H9 (cell line): Measurements from ENCODE around the gene LHPP. TPM values are rescaled to one million over a fixed set of nuclear protein-coding genes. Genes with fewer than 3 reads are reported as not detected.

Experiments used
- DNase-seq: peaks from one replicate; pipeline ENCODE4 v3.0.0-alpha.2; 2017
- H2AFZ ChIP-seq: one replicate; pipeline ENCODE4 v1.6.1; 2013; ENCODE audit warnings: mild to moderate bottlenecking, low read length, control low read depth, moderate library complexity
- H2AK5ac ChIP-seq: 2 replicates; pipeline ENCODE4 v1.6.1; 2013; ENCODE audit warnings: low read length, control low read depth, mixed read lengths; ENCODE audit not compliant: insufficient read length
- H2BK120ac ChIP-seq: one replicate; pipeline ENCODE4 v1.6.1; 2013; ENCODE audit warnings: low read depth, mild to moderate bottlenecking, low read length, control low read depth, inconsistent platforms; ENCODE audit not compliant: poor library complexity, severe bottlenecking
- H2BK12ac ChIP-seq: 2 replicates; pipeline ENCODE4 v1.6.1; 2013; ENCODE audit warnings: low read length, control low read depth, mixed read lengths, low read depth; ENCODE audit not compliant: insufficient read length
- H2BK15ac ChIP-seq: 2 replicates; pipeline ENCODE4 v1.6.1; 2013; ENCODE audit warnings: low read depth, low read length, control low read depth
- H2BK20ac ChIP-seq: one replicate; pipeline ENCODE4 v1.6.1; 2013; ENCODE audit warnings: low read depth, mild to moderate bottlenecking, low read length, control low read depth, inconsistent platforms; ENCODE audit not compliant: poor library complexity, severe bottlenecking
- H2BK5ac ChIP-seq: 2 replicates; pipeline ENCODE4 v1.6.1; 2013; ENCODE audit warnings: low read length, control low read depth, mixed read lengths; ENCODE audit not compliant: insufficient read length
- H3K14ac ChIP-seq: 2 replicates; pipeline ENCODE4 v1.6.1; 2013; ENCODE audit warnings: low read length, control low read depth; ENCODE audit not compliant: insufficient read depth
- H3K18ac ChIP-seq: 2 replicates; pipeline ENCODE4 v1.6.1; 2013; ENCODE audit warnings: low read depth, mild to moderate bottlenecking, mixed read lengths, low read length, control low read depth; ENCODE audit not compliant: insufficient read length
- H3K23ac ChIP-seq: 2 replicates; pipeline ENCODE4 v1.6.1; 2013; ENCODE audit warnings: low read length, control low read depth, mixed read lengths, low read depth; ENCODE audit not compliant: insufficient read length
- H3K23me2 ChIP-seq: 2 replicates; pipeline ENCODE4 v1.6.1; 2013; ENCODE audit warnings: low read depth, mild to moderate bottlenecking, mixed read lengths, low read length, control low read depth; ENCODE audit not compliant: insufficient read length, poor library complexity, severe bottlenecking
- H3K27ac ChIP-seq: 2 replicates; pipeline ENCODE4 v1.5.1; 2013; ENCODE audit warnings: low read length, control low read depth, mixed read lengths, low read depth; ENCODE audit not compliant: insufficient read length
- H3K27me3 ChIP-seq: 2 replicates; pipeline ENCODE4 v1.6.1; 2013; ENCODE audit warnings: low read length, control low read depth, inconsistent platforms; ENCODE audit not compliant: insufficient read depth
- H3K4ac ChIP-seq: 2 replicates; pipeline ENCODE4 v1.6.1; 2013; ENCODE audit warnings: low read depth, mild to moderate bottlenecking, control low read depth, inconsistent platforms, low read length, moderate library complexity
- H3K4me1 ChIP-seq: 2 replicates; pipeline ENCODE4 v1.6.1; 2013; ENCODE audit warnings: low read length, control low read depth, inconsistent platforms; ENCODE audit not compliant: insufficient read depth
- H3K4me2 ChIP-seq: 2 replicates; pipeline ENCODE4 v1.6.1; 2013; ENCODE audit warnings: low read length, control low read depth, mixed read lengths; ENCODE audit not compliant: insufficient read length, insufficient read depth
- H3K56ac ChIP-seq: 2 replicates; pipeline ENCODE4 v1.6.1; 2013; ENCODE audit warnings: low read depth, mild to moderate bottlenecking, mixed read lengths, low read length, control low read depth; ENCODE audit not compliant: insufficient read length
- H3K79me1 ChIP-seq: 2 replicates; pipeline ENCODE4 v1.6.1; 2013; ENCODE audit warnings: low read depth, mild to moderate bottlenecking, moderate library complexity, low read length, control low read depth, inconsistent platforms; ENCODE audit not compliant: insufficient read depth, poor library complexity, severe bottlenecking
- H3K79me2 ChIP-seq: 2 replicates; pipeline ENCODE4 v1.6.1; 2013; ENCODE audit warnings: low read length, control low read depth, inconsistent platforms; ENCODE audit not compliant: insufficient read depth
- H3K9ac ChIP-seq: 2 replicates; pipeline ENCODE4 v1.6.1; 2013; ENCODE audit warnings: low read length, control low read depth, mixed read lengths; ENCODE audit not compliant: insufficient read length; ENCODE audit errors: extremely low read depth
- H3K9me3 ChIP-seq: one replicate; pipeline ENCODE4 v1.6.1; 2013; ENCODE audit warnings: low read depth, low read length, inconsistent platforms; ENCODE audit not compliant: control insufficient read depth
- H3T11ph ChIP-seq: one replicate; pipeline ENCODE4 v1.6.1; 2013; ENCODE audit warnings: mild to moderate bottlenecking, low read length, control low read depth, inconsistent platforms
- H4K20me1 ChIP-seq: one replicate; pipeline ENCODE4 v1.6.1; 2013; ENCODE audit not compliant: control insufficient read depth, insufficient read length, insufficient read depth
- H4K5ac ChIP-seq: 2 replicates; pipeline ENCODE4 v1.6.1; 2013; ENCODE audit warnings: low read depth, mild to moderate bottlenecking, mixed read lengths, low read length, control low read depth; ENCODE audit not compliant: insufficient read length
- H4K8ac ChIP-seq: replicated peaks from 2 replicates; pipeline ENCODE4 v1.6.1; 2013; ENCODE audit warnings: low read length, control low read depth, mixed read lengths, low read depth; ENCODE audit not compliant: insufficient read length
- H4K91ac ChIP-seq: 2 replicates; pipeline ENCODE4 v1.6.1; 2013; ENCODE audit warnings: low read depth, mild to moderate bottlenecking, moderate library complexity, mixed read lengths, low read length, control low read depth; ENCODE audit not compliant: insufficient read length
- H3K27ac Mint-ChIP-seq, 3 experiments: 2 replicates in 2 of 3; 3 replicates in 1 of 3; pipeline ENCODE4 v1.8.0; 2020 to 2021; ENCODE audit warnings: mixed read lengths in 3 of 3, mild to moderate bottlenecking in 1 of 3, moderate library complexity in 1 of 3
- H3K27me3 Mint-ChIP-seq: 2 replicates; pipeline ENCODE4 v1.8.0; 2021; ENCODE audit warnings: low read depth, mild to moderate bottlenecking, moderate library complexity, mixed read lengths
- H3K36me3 Mint-ChIP-seq, 3 experiments: 2 replicates in 2 of 3; 3 replicates in 1 of 3; pipeline ENCODE4 v1.8.0; 2020 to 2021; ENCODE audit warnings: low read depth in 3 of 3, mixed read lengths in 3 of 3; ENCODE audit not compliant: insufficient read depth in 1 of 3
- H3K4me1 Mint-ChIP-seq, 2 experiments: 2 replicates each; pipeline ENCODE4 v1.8.0; 2020; ENCODE audit warnings: mixed read lengths in 2 of 2
- H3K4me3 Mint-ChIP-seq, 2 experiments: 2 replicates in 1 of 2; 3 replicates in 1 of 2; pipeline ENCODE4 v1.8.0; 2020 to 2021; ENCODE audit warnings: mild to moderate bottlenecking in 2 of 2, mixed read lengths in 2 of 2, moderate library complexity in 1 of 2
- H3K9me3 Mint-ChIP-seq, 2 experiments: 2 replicates in 1 of 2; 3 replicates in 1 of 2; pipeline ENCODE4 v1.8.0; 2020; ENCODE audit warnings: mild to moderate bottlenecking in 2 of 2, mixed read lengths in 2 of 2, moderate library complexity in 1 of 2
- CTCF ChIP-seq: fragments of 200-600 bp; sonication (generic); conservative IDR thresholded peaks from 3 replicates; pipeline ENCODE4 v1.8.0; 2021; ENCODE audit warnings: antibody characterized with exemption, mild to moderate bottlenecking
- whole genome bisulfite sequencing: extraction: QIAGEN DNeasy Blood & Tissue Kit; methylation state at CpG from one replicate; pipeline ENCODE4 v1.1.7; 2013; ENCODE audit warnings: missing lambda C conversion rate, low lambda C conversion rate, mixed read lengths; ENCODE audit not compliant: insufficient read length; ENCODE audit errors: extremely low coverage; 5-methylcytosine and 5-hydroxymethylcytosine counted together
- total RNA-seq: library from RNA; stranded (reverse); gene quantifications from 2 replicates; pipeline ENCODE4 v1.2.1, GENCODE V29; 2021

Gene LHPP
- total RNA-seq, 1 experiment from 2014 or later, result 29.6 TPM

DNA sequence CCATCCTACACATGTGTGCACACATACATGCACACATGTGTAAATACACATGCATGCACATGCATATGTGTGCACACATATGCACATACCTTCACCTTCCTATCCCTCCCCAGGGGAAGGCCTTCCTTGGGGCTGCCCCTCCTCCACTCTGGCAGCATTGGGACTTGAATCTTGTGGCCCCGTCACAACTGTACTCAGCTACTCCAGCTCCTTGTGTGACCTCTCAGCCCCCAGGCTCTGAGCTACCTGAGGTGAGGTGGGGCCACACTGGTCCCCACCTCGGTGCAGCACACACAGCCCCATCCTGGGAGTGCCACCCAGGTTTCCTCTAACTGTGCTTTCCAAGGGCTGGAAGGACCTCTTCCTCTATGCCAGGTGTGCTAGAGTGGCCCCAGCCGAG is 116.0 kb downstream of the LHPP start:
- Histone ChIP-seq H3K9me3 (no peaks in the 10 kb centered on the region), H3K9ac (no peak overlapping the region), H3K56ac (no peak overlapping the region), H3K4me1 (no peaks in the 10 kb centered on the region), H3K79me2 (no peaks in the 10 kb centered on the region), H3K27ac (no peak overlapping the region), H3K4ac (no peak overlapping the region), H4K8ac (no peak overlapping the region), H2BK15ac (no peak overlapping the region), H3T11ph (no peak overlapping the region), H4K91ac (no peak overlapping the region), H2BK12ac (no peak overlapping the region), H2BK5ac (no peak overlapping the region), H2AFZ (no peak overlapping the region), H3K79me1 (no peaks in the 10 kb centered on the region), H3K18ac (no peak overlapping the region), H2BK120ac (no peak overlapping the region), H3K4me2 (no peak overlapping the region), H3K27me3 (no peaks in the 10 kb centered on the region), H4K20me1 (no peaks in the 10 kb centered on the region), H3K23me2 (no peaks in the 10 kb centered on the region), H2BK20ac (no peak overlapping the region), H3K23ac (no peak overlapping the region), H4K5ac (no peak overlapping the region), H2AK5ac (no peak overlapping the region), H3K14ac (no peak overlapping the region)
- WGBS, result no CpG with 5 or more reads among the region's 3 CpGs
- H3K4me3 Mint-ChIP-seq, result no peak overlapping the region
- H3K4me1 Mint-ChIP-seq, result peaks cover 0 to 4% of the 10 kb centered on the region in 2 experiments; a peak in 2 of 4 replicates
- H3K36me3 Mint-ChIP-seq, result peaks cover 0 to 4% (median 2%) of the 10 kb centered on the region in 3 experiments; a peak in 2 of 7 replicates
- peaks cover 11% of the 10 kb centered on the region in 2 experiments; a peak in 4 of 5 replicates for H3K9me3 Mint-ChIP-seq
- peaks cover 6% of the 10 kb centered on the region for H3K27me3 Mint-ChIP-seq
- no peak for DNase-seq
- peak overlapping the region in 1 of 3 experiments; percentile 76; a peak in 2 of 7 replicates for H3K27ac Mint-ChIP-seq
- TF ChIP-seq CTCF, result no peak
